Right renal cortex interstitium (tissue), 3 donors: ENCODE data around the gene PDK2. TPM values are rescaled to one million over a fixed set of nuclear protein-coding genes. Genes with fewer than 3 reads are reported as not detected.
"Not testable (repeated sequence)": the region's sequence is repeated elsewhere in the genome, so short reads cannot be mapped to it uniquely, and the experiment has no call there.

Experiments used
- DNase-seq, 3 donors: peaks; one replicate each; pipeline ENCODE4 v3.0.0-alpha.2; 2013; ENCODE audit warnings: low read depth in 3 of 3, low spot score in 2 of 3
- polyA plus RNA-seq, 3 donors: library from polyadenylated mRNA; unstranded; fragments of 120-200 nt; gene quantifications; one replicate each; pipeline ENCODE4 v1.2.1, GENCODE V29; 2013; ENCODE audit not compliant: insufficient read length in 3 of 3

PDK2 gene
- polyA plus RNA-seq, 3 donors = 118 to 135 (median 127) TPM

DNA sequence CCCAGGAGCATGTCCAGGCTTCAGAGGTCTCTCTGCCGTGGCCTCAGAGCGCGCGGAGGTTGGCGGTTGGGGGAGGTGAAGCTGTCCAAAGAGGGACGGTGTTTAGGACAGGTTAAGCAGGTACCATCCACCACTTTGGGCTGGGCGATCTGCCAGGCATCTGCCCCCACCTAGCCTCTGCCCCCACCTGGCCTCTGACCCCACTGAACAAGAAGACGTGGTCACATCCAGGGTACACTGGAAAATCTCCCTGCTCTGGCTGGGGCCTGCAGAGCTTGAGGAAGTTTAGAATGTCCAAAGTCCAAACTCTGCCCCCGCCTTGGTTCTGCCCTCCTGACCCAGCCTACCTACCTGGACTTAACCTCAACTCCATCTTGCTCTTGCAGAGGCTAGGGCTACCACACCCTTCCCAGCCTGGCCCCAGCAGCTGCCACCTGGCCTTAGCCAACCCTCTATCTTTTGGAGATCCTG, 37.6 kb upstream of the PDK2 start:
- DNase-seq = no peak

DNA sequence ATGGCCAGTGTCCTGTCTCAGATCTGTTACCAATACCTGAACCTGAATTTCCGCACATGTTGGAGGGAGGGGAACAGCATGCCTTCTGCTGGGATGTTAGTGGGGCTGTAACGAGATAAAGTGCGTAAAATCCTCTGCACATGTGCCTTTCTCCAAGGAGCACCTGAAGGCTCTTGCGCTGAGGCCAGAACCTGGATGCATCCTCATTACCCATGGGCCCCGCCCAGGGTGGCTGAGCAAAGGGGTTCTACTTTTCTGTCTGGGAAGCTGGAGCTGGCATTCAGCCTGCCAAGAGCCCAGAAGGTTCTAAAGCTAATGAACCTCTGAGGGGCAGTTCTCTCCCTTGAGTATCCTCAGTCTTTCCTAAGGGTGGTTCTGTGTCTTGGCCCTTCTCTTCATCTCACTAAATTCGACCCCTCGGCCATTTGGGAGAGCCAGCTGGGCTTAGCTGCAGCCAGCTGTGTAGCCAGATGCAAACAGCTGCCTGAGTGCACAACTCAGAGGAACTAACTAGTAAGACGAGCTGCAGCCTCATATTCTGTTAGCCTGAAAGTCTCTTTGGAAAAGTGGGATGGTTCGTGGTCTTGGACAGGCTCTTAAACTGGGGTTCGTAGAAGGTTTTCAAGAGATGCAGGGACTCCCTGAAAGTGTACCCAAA, 36.7 kb upstream of the PDK2 start:
- DNase-seq = no peak

DNA sequence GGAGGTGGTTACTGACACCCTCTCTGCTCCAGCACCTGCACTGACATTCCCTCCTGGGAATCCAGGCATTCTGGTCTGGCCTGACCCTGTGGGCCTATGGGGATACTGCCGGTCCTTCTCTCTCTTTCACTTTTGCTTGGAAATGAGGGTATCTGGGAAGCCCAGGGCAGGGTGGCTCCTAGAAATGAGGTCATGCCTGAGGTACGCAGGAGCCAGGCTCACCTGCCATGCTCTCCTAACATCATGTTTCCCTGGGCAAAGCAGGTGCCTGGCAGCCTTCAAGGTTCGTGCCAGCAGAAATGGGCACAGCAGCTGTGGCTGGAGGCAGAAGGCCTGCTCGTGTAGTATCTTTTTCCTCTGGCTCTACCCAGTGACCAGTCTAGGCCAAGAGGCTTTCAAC, 35.9 kb upstream of the PDK2 start:
- DNase-seq = no peak

DNA sequence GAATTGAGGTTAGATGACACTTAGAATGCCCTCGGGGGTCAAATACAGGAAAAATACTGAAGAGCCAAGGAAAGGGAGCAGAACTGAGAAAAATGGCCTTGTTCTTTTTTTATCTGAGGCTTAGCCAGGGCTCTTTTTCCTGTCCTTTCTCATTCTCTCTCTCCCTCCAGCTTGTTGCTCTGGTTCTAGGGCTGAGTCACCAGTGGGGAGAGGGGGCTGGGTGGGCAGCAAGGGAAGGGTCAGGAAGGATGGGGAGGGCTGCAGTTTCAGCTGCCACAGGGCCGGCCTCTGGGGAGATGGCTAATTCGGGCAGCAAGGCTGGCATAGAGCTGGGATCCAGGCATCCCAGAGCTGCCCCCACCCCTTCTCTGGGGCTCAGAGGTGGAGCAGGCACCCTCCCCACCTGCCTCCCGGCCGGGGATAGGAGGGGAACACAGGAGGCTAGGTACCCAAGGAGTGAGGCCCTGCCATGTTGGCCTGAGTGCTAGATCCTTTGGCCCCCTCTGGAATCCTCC, 35.3 kb upstream of the PDK2 start:
- DNase-seq = no peak

DNA sequence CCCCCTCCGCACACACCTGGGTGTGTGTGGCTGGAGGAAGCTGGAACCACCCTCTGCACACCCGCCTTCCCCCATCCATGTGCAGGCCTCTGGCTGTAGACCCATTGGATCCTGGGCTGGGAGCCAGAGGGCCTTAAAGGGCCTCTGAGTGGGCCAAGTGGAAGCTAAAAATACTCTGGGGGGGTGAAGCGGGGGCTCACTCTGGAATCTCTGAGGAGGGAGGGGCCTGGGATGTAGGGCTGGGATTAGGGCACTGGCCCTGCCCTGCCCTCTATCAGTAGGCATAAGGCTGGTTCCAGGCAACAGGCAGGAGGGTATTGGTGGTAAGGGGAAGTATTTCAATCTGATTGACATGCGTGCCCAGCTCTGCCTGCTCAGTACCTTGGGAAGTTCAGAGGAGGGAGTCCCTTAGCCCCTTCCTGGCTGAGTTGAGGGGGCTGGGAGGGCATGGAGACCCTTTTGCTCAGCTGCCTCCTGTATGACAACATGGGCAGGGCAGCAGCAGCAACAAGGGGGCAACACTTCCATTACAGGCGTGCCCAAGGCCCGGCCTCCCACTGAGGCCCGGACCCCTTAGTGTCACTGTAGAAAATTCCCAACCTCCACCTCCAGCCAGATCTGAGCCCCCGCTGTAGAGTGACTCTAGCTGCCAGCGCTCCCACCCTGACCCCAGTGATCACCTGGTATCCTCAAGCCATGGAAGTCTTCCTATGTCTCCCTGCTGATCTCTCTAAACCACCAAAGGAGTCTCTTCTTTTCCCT, 34.0 kb upstream of the PDK2 start:
- no peak for DNase-seq

DNA sequence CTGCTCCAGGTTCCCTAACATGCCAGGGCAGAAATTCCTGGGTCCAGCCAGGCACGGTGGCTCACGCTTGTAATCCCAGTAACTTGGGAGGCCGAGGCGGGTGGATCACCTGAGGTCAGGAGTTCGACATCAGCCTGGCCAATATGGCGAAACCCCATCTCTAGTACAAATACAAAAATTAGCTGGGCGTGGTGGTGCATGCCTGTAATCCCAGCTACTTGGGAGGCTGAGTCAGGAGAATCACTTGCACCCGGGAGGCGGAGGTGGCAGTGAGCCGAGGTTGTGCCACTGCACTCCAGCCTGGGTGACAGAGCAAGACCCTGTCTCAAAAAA, 33.5 kb upstream of the PDK2 start:
- DNase-seq = not testable (repeated sequence)

DNA sequence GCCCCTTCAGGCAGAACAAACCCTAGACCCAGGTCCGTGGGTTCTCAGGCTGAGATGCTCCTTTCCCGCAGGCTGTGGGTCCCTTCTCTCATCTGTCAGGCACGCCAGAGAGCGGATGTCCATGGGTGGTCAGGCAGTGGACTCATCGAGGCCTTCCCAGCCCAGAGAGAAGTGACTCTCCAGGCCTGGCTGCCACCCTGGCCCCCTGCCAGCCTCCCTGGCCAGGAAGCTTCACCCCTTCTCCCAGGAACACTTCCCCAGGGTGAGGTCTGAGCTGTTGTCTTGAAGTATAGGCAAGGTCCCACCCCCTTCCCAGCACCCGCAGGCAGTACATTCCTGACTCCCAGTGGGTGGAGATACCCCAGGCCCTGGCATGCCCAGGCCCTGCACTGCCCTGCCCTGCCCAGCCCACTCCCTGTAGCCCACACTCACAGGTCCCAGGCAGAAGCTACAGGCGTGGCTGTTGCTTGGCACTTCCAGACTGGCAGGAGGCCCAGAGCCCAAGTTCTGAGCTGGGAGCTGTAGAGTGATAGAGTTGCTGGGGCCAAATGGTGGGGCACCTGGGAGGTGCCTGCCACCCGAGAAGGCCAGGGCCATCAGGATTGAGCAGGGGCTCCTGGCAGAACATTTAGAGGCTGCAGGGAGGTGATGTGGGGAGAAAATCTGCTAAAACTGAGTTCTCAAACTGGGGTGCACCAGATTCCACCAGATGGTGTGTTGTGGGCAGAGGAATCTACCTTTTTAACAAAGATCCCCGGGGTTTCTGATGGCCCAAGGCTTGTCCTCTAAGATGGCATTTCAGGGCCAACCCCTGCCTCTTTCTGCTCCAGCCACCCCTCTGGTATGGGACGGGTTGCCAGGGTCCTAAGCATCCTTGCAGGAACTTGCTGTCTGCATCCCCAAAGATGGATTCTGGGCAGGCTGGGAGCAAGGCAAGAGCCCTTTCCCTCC, 32.6 kb upstream of the PDK2 start:
- no peak for DNase-seq

DNA sequence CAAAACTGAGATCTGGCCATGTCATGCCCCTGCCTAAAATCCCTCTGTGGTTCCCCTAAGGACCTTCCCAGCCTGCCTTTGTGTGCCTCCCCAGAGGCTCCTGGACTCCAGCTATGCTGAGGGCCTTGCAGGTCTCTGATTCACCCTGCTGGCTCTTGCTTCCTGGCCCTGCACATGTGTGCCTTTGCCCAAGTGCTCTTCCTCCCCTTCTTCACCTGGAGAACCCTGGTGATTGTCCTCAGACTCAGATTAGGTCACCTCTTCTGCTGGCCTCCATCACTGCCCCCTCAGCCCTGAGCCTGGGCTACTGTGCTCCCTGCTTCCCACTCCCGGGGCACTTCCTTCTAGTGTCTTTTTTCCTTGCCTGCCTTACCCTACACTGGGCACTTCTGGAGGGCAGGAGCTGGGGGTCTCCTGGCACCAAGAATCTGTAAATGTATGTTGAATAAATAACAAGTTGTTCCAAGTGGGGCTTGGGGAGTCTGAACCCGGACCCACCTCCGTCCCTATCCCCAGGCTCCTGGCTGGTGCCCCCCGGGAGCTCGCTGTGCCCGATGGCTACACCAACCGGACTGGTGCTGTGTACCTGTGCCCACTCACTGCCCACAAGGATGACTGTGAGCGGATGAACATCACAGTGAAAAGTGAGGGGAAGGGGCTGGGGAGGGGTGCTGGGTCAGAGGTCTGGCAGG, 31.4 kb upstream of the PDK2 start:
- no peak for DNase-seq

DNA sequence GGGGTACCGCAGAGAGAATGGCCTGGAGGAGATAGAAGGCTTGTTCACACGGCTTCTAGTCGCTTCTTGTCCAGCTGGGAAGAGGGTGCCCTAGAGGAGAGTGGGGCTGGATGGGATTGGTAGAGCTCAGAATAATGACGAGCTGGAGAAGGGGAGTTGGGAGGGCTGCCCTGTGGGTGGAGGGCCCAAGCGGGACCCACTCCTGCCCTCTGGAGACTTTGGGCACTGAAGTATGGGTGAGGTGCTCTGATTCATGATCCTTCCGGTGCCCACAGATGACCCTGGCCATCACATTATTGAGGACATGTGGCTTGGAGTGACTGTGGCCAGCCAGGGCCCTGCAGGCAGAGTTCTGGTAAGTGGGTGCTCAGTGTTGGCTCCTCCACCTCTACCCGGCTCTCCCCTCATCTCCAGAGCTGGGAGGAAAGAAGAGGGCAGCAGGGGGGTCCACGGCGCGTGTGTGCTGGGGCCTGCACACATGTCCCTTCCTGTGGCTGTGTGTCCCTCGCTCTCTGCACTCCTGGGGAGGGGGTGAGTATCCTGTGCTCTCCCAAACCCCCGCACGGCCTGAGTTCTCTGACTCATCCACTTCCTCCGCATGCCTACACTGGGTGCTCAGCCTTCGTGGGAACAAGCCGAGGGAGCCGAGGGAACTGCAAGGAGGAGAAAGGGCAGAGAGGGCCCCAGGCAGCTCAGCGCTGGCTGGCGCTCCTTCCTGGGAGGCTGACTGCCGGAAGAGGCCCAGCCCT, 30.7 kb upstream of the PDK2 start:
- DNase-seq = no peak

DNA sequence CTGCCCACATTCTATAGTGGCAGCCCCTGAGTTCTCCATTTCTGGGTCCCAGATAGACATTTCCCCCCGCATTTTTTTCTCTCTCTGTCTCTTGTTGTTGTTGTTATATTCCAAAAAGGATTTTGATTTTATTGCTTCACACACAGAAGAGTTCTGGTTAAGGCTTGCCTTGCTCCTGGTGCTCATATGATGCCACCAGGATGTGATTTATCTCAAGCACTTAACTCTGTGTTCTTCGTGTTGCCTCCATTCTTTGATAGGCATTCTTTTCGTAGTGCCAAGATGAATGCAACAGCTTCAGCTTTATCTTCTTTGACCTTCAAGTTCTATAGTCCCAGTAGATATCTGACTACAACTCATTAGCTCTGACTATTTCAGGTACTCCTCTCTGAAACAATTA, 30.1 kb upstream of the PDK2 start:
- DNase-seq = no peak

DNA sequence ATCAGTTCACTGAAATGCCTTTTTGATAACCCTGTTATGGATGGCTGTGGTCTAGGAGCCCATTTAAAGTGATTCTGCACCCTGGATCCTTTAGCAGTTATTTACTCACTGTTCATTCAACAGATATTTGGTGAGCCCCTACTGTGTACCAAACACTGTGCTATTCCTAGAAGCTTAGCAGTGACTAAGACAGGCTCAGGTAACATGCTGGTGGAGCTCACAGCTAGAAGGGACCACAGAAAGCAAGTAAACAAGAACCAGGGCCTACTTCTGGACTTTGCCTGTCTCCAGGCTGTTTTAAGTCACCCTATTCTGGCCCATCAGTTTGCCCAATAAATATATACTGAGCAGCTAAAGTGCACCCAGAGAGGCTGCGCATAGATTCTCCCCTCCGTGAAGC, 28.2 kb upstream of the PDK2 start:
- DNase-seq = no peak

DNA sequence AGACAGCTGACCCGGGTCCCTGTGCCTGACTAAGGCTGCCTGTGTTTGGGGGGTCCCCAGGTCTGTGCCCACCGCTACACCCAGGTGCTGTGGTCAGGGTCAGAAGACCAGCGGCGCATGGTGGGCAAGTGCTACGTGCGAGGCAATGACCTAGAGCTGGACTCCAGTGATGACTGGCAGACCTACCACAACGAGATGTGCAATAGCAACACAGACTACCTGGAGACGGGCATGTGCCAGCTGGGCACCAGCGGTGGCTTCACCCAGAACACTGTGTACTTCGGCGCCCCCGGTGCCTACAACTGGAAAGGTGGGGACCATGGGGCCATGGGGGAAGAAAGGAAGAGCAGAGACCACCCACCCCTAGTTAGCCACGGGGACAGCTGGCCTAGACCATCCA, 27.2 kb upstream of the PDK2 start:
- DNase-seq = no peak

DNA sequence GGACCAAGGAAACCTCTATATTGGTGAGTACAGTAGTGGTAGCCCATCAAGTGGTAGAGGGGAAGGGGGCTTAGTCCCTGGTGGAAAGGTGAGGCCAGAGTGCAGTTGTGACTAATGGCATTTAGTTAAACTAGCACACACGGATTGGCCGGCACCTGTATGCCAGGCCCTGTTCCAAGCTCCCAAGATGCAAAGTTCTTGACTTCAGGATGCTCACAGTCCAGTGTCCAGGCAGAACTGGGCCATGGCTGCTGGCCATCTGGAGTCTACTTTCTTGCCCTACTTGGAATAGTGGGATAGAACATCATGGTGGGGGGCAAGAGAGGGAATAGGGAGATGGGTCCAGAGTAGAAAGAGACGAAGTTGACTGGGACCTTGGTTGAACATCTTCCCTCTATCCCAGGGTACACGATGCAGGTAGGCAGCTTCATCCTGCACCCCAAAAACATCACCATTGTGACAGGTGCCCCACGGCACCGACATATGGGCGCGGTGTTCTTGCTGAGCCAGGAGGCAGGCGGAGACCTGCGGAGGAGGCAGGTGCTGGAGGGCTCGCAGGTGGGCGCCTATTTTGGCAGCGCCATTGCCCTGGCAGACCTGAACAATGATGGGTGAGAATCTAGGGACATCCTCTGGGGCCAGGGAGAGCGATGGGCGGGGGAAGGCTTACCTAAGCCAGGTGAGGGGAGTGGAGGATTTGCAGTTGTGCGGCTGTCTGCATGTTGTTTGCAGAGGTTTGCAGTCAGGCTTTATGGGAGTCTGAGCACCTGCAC, 24.1 kb upstream of the PDK2 start:
- no peak for DNase-seq

DNA sequence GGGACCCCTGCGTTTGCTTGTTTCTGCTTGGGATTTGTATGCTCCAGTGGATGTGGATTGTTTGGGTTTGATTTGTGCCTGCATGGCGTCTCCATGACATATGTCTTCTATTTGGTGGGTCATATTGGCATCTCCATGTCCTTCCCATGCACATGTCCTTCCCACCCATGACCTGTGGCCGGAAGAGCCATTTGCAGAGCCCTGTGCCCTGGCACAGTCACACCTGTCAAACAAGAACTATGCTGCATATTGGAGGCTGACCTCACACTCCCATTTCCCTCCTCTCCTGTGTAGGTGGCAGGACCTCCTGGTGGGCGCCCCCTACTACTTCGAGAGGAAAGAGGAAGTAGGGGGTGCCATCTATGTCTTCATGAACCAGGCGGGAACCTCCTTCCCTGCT, 23.5 kb upstream of the PDK2 start:
- no peak for DNase-seq

DNA sequence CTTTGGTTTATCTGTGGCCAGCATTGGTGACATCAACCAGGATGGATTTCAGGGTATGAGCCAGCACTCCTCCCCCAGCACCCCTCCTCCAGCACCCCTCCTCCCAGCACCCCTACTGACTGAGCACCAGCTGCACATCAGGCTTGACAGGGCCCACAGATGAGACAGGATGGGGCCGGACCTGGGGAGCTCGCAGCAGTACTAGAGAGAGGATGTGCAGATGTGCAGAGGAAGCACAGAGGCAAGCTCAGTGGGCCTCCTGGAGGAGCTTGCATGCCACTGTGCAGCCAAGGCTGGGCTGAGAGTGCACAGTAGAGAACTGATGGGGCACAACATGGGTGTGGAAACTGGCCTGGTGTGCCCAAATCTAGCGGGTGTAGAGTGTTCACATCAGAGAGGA, 23.0 kb upstream of the PDK2 start:
- DNase-seq = no peak

DNA sequence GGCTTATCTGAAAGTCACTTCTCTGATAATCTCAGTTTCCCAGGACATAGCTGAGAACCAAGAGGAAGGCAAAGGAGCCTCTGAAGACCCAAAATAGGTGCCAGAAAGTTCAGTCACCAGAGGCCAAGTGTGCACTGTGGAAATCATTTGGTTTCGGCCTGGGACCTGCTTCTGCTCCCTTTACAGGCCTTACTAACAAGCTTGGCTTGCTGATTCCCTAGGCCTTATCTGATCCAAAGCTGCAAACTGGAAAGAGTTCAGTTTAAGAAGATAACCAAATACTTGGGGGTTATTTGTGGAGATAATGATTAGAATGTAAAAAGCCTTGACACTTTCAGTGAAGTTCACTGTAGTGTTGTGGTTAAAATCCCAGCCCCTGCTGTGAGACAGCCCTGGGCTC, 22.2 kb upstream of the PDK2 start:
- no peak for DNase-seq

DNA sequence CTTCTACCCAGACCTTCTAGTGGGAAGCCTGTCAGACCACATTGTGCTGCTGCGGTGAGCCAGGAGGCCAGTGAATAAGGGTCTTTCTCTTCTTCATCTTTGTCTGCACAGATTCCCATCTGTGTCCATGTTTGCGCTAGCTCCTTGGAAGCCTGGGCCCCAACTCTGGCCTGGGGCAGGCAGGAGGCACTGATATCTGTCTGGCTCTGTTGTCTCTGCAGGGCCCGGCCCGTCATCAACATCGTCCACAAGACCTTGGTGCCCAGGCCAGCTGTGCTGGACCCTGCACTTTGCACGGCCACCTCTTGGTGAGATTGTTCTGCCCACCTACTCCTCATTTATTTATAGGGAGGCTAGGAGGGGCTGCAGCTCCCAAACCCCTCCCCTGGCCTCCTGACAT, 20.9 kb upstream of the PDK2 start:
- DNase-seq = no peak

DNA sequence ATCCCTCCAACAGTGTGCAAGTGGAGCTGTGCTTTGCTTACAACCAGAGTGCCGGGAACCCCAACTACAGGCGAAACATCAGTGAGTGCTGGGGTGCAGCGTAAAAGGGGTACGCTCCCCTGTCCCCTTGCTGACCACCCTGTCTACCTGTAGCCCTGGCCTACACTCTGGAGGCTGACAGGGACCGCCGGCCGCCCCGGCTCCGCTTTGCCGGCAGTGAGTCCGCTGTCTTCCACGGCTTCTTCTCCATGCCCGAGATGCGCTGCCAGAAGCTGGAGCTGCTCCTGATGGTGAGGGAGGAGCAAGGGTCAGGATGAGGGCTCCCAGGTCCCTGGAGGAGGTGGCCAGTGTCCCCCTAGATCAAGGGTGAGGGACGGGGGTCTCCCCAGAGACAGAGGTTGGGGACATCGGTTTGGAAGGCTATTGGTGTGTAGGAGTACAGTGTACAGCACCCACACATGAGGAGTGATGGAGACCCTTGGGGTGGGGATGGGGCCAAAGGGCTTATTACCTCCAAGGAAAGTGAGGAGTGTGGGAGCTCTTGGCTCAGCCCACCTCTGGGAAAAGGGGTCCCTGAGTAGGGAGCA, 19.6 kb upstream of the PDK2 start:
- no peak for DNase-seq

DNA sequence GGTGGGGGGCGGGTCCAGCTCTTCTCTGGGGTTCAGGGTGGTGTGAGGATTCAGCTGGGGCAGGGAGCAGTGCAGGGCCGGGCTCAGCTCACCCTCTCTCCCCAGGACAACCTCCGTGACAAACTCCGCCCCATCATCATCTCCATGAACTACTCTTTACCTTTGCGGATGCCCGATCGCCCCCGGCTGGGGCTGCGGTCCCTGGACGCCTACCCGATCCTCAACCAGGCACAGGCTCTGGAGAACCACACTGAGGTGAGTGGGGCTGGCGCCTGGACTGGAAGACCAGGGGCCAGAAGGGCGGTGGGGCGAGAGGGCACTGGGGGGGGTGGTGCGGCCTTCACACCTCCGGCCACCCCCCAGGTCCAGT, 18.9 kb upstream of the PDK2 start:
- no peak for DNase-seq
